Fibroblast of mammary gland (primary cell): ENCODE measurements around the gene SSTR3.

ENCODE experiments used
- DNase-seq: peaks from one replicate; pipeline ENCODE4 v3.0.0-alpha.2; 2010; ENCODE audit warnings: low read depth
- H3K4me3 ChIP-seq: 2 replicates; pipeline ENCODE4 v1.5.1; 2011; ENCODE audit warnings: low read depth, mild to moderate bottlenecking, low read length, moderate library complexity; ENCODE audit not compliant: control insufficient read depth
- CTCF ChIP-seq: conservative IDR thresholded peaks from 2 replicates; pipeline ENCODE4 v1.5.1; 2011; ENCODE audit warnings: low read depth, low read length, inconsistent platforms; ENCODE audit not compliant: control insufficient read depth, insufficient read depth

Gene SSTR3

GRCh38 chr22:37209140-37209845 lies 3.0 kb downstream of the SSTR3 start:
- TF ChIP-seq CTCF = no peak
- no peak overlapping the region for H3K4me3 ChIP-seq
- no peak for DNase-seq

GRCh38 chr22:37208401-37209139 lies 3.7 kb downstream of the SSTR3 start:
- no peak overlapping the region for H3K4me3 ChIP-seq
- TF ChIP-seq CTCF = no peak
- DNase-seq = no peak

GRCh38 chr22:37207981-37208380 lies 4.3 kb downstream of the SSTR3 start:
- no peak for DNase-seq
- TF ChIP-seq CTCF = no peak
- no peak overlapping the region for H3K4me3 ChIP-seq

- no peak overlapping the region for H3K4me3 ChIP-seq
- DNase-seq = no peak
- TF ChIP-seq CTCF = no peak
Measured at GRCh38 chr22:37206841-37207821, 5.1 kb downstream of the SSTR3 start.

GRCh38 chr22:37206118-37206840 lies 6.0 kb downstream of the SSTR3 start:
- TF ChIP-seq CTCF = no peak
- H3K4me3 ChIP-seq = no peak overlapping the region
- no peak for DNase-seq

GRCh38 chr22:37205046-37205445 lies 7.2 kb downstream of the SSTR3 start:
- no peak overlapping the region for H3K4me3 ChIP-seq
- no peak for DNase-seq
- no peak for TF ChIP-seq CTCF
